RCC 7860 (cell line): ENCODE measurements around the gene R3HDM4.
A peak's percentile ranks its signal among the peaks of the same experiment; 100 is the strongest.
"Not testable (repeated sequence)": the region's sequence is repeated elsewhere in the genome, so short reads cannot be mapped to it uniquely, and the experiment has no call there.

Experiments used
- DNase-seq: peaks from one replicate; pipeline ENCODE4 v3.0.0-alpha.2; 2015; ENCODE audit warnings: low spot score
- FAIRE-seq: peaks from 2 replicates; lab custom pipeline; 2012; peaks lifted over from hg19 to GRCh38; lab: Jason Lieb, UNC

Gene R3HDM4

DNA sequence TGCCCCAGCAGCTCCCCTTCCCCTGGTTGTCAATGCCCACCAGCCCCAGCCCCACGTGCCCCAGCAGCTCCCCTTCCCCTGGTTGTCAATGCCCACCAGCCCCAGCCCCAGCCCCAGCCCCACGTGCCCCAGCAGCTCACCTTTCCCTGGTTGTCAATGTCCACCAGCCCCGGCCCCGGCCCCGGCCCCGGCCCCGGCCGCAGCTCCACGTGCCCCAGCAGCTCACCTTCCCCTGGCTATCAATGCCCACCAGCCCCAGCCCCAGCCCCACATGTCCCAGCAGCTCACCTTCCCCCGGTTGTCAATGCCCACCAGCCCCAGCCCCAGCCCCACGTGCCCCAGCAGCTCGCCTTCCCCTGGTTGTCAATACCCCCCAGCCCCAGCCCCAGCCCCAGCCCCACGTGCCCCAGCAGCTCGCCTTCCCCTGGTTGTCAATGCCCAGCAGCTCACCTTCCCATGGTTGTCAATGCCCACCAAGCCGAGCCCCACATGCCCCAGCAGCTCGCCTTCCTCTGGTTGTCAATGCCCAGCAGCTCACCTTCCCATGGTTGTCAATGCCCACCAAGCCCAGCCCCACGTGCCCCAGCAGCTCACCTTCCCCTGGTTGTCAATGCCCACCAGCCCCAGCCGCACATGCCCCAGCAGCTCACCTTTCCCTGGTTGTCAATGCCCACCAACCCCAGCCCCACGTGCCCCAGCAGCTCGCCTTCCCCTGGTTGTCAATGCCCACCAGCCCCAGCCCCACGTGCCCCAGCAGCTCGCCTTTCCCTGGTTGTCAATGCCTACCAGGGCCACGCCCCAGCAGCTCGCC lies 34.1 kb downstream of the R3HDM4 start:
- not testable (repeated sequence) for FAIRE-seq, DNase-seq

DNA sequence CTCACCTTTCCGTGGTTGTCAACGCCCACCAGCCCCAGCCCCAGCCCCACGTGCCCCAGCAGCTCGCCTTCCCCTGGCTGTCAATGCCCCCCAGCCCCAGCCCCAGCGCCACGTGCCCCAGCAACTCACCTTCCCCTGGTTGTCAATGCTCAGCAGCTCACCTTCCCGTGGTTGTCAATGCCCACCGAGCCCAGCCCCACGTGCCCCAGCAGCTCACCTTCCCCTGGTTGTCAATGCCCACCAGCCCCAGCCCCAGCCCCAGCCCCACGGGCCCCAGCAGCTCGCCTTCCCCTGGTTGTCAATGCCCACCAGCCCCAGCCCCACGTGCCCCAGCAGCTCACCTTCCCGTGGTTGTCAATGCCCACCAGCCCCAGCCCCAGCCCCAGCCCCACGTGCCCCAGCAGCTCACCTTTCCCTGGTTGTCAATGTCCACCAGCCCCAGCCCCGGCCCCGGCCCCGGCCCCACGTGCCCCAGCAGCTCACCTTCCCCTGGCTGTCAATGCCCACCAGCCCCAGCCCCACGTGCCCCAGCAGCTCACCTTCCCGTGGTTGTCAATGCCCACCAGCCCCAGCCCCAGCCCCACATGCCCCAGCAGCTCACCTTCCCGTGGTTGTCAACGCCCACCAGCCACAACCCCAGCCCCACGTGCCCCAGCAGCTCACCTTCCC lies 34.9 kb downstream of the R3HDM4 start:
- not testable (repeated sequence) for FAIRE-seq

DNA sequence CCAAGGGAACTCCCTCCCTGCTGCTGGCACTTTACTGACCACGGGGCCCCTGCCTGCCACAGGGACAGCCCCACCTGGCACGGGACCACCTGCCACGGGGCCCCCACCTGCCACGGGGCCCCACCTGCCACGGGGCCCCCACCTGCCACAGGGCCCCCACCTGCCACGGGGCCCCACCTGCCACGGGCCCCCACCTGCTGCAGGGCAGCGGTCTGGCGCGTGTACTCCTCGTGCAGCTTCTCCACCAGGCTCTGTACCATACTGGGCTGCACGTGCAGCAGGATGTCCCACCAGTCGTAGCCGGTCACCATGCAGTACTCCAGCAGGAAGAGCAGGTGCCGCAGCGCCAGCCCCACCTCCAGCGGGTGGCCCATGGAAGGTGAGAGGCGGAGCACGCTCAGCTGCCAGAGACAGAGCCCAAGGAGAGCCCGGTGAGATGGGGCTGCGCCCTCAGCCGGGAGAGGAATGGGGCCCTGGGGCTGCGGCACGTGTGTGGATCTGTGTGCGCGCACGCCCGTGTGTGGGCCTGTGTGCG lies 36.2 kb downstream of the R3HDM4 start:
- FAIRE-seq (no peak), DNase-seq (no peak)

More for the DNA sequence above, 34.9 kb downstream of the R3HDM4 start:
- not testable (repeated sequence) for DNase-seq

DNA sequence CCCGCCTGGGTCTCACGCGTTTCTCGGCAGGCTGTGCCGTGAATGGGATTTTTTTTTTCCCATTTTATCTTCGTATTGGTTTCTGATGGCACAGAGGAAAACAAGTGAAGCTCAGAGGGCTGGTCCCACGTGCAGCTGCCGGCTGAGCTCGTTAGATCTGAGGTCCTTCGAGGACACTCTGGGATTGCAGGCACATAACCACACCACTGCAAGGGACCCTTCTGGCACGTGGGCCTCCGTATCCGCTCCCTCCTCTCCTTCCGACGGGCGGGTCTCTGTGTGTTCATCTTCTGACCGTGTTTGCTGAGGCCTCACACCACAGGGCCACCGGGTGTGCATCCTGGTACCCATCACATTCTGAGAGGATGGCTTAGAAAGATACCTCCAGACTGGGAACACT lies 36.9 kb downstream of the R3HDM4 start:
- FAIRE-seq (no peak), DNase-seq (no peak)

DNA sequence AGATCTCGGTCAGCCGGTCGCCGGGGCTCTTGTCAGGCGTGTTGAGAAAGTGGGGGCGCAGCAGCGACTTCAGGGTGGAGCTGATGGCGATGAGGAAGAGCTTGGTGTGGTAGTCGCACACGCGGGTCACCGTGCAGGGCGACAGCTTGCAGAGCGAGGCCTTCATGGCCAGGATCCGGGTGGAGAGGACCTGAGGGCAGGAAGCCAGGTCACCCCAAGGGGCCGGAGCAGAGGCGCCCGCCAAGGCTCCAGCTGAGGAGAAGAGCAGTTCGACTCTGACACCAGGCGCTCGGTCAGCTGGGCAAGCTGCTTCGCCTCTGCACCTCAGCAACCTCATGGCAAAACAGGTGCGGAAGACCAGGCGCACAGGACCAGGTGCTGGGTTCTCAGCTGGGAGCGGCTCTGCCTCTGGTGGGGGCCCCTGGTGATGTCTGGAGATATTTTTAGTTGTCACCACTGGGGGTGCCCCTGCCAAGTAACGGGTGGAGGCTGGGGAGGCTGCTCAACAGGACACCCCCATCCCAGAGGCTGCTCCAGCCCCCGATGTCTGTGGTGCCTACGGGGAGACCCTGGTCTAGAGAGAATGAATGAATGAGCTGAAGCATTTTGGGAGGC lies 37.6 kb downstream of the R3HDM4 start:
- FAIRE-seq: no peak
- DNase-seq: no peak

DNA sequence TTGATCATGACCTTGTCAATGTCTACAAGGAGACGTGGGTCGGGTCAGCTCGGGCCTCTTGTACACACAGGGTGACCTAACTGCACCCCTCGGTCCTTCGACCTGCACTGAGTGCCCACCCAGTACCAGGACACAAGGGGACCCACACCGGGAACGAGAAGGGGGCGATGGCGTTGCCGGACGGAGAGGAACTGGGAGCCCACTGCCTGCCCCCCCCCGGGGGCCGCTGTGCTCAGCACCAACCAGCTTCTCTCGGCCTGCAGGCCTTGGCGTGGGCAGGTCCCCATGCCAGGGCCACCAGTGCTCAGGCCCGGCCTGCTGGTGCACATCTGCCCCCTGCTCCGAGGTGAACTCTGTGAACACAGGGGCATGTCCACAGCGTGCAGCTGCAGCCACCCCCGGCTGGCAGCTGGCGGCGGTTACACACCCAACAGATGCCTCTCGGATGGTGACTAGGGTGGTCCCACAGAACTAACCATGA lies 39.4 kb downstream of the R3HDM4 start:
- FAIRE-seq (no peak), DNase-seq (no peak)

DNA sequence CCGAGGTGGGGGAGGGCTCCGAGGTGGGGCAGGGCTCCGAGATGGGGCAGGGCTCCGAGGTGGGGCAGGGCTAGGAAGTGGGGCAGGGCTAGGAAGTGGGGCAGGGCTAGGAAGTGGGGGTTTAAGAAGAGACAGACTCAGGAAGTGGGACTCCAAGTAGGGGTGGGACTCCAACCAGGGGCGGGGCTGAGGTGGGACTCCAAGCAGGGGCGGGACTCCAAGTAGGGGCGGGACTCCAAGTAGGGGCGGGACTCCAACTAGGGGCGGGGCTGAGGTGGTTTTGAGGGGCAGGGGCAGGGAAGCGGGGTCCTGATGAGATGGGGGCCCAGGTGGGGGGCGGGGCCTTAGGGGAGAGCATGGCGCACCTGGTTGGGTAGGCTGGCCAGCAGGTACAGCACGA lies 39.9 kb downstream of the R3HDM4 start:
- peak; percentile 24 for DNase-seq
- no peak for FAIRE-seq

DNA sequence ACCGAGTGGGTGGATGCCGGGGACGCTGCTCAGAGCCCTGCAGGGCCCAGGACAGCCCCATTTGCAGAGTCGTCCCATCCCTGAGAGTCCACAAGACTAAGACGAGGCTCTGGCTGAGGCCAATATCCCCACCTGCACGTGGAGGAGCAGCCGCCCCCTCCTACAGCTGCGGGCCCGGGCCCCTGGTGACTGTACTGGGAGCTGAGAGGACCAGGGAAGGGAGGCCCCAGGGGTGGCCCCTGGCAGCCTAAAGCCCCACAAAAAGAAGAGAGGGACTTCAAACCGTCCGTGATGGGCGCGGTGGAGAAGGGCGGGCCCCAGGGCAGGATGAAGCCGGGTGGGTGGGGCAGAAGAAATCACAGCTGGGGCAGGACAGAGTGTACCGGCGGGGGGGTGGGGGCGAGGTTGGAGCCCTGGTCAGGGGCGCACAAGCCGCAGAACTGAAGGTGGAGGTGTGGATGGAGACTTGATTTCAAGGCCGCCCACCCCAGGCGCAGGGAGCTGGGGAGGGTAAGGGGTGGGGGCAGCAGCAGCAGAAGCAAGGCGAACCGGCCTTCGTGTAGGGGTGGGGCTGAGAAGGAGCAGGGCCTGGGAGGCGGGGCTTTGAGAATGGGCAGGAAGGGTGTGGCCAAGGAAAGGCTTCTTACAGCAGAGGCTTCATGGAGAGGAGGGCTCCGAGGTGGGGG lies 40.6 kb downstream of the R3HDM4 start:
- no peak for FAIRE-seq
- no peak for DNase-seq

DNA sequence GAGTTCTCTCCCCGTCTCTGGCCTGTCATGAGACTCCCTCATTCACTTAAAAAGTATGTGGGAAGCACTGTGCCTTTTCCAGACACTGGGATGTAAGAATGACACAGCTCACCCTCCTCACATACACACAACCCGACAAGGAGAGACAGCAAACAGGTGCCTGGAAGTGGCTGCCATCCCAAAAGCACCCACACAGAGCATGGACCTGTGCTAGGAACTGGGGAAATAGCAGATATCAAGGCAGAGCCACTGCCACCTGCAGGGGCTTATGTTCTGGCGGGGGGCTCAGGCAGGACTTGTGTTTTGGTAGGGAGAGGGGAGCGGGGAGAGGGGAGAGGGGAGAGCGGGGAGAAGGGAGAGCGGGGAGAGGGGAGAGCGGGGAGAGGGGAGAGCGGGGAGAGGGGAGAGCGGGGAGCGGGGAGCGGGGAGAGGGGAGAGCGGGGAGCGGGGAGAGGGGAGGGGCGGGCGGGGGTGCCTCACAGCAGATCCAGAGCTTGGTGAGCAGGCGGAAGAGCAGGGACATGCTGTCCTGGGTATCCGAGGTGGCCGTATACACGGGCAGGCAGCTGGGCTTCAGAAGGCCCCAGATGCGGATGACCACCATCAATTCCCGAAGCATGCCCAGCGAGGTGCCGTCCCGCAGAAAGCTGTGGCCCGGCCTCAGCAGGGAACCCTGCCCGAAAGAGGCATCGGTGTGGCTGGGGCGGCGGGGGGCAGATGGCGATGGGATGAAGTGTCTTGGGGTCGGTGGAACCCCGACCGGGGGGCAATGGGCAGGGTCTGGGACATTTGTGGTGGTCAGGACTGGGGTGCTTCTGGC lies 41.4 kb downstream of the R3HDM4 start:
- DNase-seq: no peak
- no peak for FAIRE-seq

DNA sequence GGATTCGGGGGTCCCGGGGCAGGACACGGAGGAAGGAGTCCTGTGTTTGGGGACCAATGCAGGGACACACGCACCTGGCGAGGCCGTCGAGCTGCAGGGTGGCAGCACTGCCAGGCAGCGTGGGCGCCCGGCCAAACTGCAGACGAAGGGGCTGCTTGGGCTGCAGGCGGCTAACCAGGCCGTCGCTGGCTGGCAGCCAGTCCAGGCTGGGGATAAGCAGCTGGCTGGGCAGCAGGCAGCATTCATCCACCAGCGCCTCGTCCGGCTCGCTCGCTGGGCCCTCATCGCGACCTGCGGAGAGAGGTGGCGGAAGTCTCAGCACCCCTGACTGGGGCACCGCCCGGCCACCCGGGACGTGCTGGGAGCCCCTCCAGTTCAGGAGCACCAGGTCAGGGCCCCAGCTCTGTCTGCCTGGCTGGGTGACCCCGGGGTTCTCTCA lies 42.0 kb downstream of the R3HDM4 start:
- FAIRE-seq (no peak), DNase-seq (no peak)

DNA sequence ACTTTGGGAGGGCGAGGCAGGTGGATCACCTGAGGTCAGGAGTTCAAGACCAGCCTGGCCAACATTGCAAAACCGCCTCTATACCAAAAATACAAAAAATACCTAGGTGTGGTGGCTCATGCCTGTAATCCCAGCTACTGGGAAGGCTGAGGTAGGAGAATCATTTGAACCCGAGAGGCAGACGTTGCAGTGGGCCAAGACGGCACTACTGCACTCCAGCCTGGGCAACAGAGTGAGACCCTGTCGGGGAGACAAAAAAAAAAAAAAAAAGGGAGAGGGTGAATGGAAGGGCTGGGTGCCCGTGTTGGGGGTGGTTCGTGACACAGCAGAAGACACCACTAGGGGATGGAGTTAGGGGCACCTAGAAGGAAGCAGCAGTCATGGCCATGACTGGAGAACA lies 42.7 kb downstream of the R3HDM4 start:
- FAIRE-seq: no peak
- no peak for DNase-seq

DNA sequence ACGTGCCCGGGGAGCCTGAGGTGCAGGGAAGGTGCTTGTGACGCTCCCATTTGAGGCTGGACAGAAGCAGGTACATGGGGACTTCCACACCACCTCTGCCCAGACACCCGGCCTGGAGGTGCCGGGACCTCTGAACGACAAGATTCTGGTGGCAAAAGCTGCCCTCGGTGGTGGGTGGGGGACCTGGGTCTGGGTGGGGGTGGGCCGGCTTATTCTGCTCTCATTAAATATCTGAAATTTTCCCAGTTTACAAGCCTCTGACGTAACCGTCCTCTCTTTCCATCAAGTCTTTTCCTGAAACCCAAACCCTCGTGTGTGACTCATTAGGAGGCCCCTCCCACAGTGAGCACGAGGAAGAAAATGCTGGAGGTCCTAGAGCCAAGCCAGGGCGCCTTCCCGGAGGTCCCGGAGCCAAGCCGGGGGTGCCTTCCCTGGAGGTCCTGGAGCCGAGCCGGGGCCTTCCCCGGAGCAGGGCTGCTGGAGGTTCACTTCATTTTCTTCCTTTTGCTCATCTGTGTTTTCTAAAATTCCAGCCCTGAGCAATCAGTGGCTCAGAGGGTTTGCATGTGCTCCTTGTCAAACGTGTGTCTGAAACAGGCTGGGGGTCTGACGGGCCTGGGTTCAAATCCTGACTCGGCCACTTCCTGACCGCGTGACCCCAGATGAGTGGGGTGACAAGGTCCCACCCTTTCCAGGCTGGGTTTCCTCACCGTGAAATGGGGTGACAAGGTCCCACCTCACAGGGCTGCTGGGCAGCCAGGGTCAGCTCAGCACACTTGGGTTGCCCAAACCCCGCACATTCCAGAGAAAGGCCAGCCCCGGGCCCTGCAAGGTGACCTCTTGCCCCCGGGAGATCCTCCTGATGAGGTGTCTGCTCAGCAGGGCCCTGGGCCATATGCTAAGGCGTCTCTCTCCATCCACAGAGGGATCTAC lies 43.5 kb downstream of the R3HDM4 start:
- DNase-seq: peak; percentile 53
- FAIRE-seq: no peak

DNA sequence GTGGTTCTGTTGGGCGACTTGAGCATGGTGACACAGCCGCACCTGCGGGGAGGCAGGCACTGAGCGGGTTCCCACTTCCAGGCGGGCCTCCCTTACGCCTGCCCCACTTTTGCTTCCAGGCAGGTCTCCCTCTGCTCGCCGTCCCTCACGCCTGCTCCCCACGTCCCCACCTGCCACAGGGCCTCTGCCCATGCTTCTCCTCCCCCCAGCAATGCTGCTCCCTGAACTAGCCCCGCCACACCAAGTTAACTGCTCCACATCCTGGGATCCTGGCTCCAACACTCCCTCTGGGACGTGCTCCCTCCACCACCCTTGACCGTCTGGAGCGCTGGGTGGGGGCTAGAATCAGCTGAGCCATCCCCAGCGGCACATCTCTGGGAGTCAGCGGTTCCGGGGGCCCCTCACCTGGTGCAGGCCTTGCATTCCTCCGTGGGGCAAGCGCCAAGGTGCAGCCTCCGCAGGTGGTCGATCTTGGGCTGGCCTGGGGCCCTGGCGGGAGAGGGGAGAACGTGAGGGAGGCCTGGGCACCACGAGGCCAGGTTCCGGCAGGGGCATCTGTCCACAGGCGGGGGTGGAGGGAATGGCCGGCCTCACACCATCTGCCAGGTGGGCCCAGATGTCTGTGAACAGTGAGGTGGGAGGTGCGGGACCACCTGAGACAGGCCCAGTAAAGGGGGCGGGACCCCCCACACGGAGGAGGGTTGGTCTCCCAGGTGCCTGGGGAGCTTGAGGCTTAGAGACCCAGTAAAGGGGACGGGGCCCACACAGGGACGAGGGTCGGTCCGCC lies 44.4 kb downstream of the R3HDM4 start:
- FAIRE-seq: no peak
- DNase-seq: no peak

DNA sequence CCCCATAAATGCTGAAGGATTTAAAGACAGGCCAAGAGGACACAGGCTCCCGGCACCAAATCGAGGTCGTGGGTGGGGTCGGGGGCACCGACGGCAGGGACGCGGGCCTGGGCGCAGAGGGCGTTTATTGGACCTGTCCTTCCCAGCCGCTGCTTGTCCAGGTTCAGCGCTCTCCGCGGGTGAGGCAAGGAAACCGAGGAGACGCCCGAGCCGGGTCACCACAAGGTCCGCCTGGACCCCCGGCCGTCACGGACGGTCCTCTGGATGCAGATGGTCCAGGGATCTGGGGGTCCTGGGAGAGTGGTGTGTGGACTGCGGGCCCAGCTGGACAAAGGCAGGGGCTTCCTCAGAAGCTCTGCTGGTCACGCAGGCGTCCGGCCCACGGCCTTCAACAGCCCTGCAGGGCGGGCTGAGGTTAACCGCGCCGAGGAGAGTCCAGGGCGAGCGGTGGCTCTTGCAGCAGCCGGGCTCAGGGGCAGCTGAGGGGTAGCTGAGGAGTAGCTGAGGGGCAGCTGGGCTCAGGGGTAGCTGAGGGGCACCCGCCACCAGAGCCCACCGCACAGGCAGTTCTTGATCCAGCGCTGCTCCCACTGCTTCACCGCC lies 45.1 kb downstream of the R3HDM4 start:
- FAIRE-seq (no peak), DNase-seq (no peak)

DNA sequence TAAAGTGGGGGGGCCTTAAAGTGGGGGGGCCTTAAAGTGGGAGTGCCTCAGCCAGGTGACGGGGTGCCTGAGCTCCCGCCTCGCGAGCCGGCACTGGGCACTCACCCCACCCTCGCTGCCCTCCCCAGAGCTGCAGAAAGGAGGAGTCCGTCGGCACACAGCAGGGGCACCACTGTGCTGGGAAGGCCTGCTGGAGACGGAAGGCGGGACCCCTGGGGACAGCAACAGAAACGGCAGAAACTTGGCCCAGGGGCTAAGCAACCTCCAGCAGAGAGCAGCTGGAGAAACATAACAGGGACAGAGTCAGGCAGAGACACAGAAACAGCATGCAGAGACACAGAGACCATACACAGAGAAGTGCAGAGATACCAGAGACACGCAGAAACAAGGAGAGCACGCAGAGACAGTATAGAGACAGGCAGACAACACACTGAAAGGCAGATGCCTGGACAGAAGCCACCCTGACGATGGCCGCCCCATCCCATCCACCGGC lies 45.7 kb downstream of the R3HDM4 start:
- DNase-seq: no peak
- FAIRE-seq: no peak

DNA sequence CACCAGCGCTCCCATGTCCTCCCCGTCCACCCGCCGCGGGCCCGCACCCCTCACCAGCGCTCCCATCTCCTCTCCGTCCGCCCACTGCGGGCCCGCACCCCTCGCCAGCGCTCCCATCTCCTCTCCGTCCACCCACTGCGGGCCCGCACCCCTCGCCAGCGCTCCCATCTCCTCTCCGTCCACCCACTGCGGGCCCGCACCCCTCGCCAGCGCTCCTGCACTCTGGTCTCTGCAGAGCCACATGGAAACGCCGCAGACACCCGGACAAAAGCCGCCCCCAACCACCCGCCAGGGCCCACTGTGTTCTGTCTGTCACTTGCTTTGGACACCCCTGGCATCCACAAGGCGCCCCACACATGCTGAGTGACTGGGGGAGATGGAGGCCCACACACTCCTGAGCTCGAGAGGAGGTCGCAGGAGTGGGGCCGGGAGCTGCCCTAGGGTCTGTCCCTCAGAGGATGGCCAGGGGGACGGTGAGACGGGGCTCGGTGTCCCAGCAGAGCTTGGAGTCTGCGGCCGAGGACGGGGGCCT lies 46.2 kb downstream of the R3HDM4 start:
- no peak for DNase-seq
- no peak for FAIRE-seq

DNA sequence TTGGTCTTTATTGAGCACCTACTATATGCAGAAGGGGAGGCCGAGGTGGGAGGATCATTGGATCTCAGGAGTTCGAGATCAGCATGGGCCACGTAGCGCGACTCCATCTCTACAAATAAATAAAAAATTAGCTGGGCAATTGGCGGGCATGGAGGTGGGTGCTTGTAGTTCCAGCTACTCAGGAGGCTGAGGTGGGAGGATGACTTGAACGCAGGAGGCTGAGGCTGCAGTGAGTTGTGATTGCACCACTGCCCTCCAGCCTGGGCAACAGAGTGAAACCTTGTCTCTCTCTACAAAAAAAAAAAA lies 49.8 kb downstream of the R3HDM4 start:
- FAIRE-seq: no peak

More for the DNA sequence above, 49.8 kb downstream of the R3HDM4 start:
- DNase-seq: no peak
